MCF 10A (cell line): ENCODE results near the gene CUBN. TPM values are rescaled to one million over a fixed set of nuclear protein-coding genes. Genes with fewer than 3 reads are reported as not detected.

ENCODE experiments used
- BruUV-seq: library from RNA; stranded (reverse); fragments of 400-500 nt; replicated peaks from 2 replicates; lab custom pipeline; 2021; lab: Mats Ljungman, UMichigan
- CTCF ChIA-PET: fragments of 300-600 bp; sonication (Branson Sonifier 250); formaldehyde crosslinking; extraction: SDS; loops from one replicate; lab custom pipeline; 2021; ENCODE audit warnings: antibody characterized with exemption, inconsistent platforms; lab: Yijun Ruan, JAX
- POLR2A ChIA-PET: fragments of 300-600, 350-650 bp; sonication (Branson Sonifier 250); formaldehyde crosslinking; extraction: SDS; loops from one replicate; lab custom pipeline; 2020; ENCODE audit warnings: antibody characterized with exemption, inconsistent platforms; lab: Yijun Ruan, JAX
- DNase-seq: peaks from one replicate; pipeline ENCODE4 v3.0.0-alpha.2; 2018; ENCODE audit not compliant: unreplicated experiment
- H3K27ac Mint-ChIP-seq: one replicate; pipeline ENCODE4 v1.8.0; 2022; ENCODE audit warnings: mild to moderate bottlenecking, low read depth, mixed read lengths; ENCODE audit not compliant: unreplicated experiment
- H3K27me3 Mint-ChIP-seq: one replicate; pipeline ENCODE4 v1.8.0; 2022; ENCODE audit warnings: mixed read lengths; ENCODE audit not compliant: insufficient read depth, unreplicated experiment
- H3K36me3 Mint-ChIP-seq: one replicate; pipeline ENCODE4 v1.8.0; 2022; ENCODE audit warnings: mild to moderate bottlenecking, moderate library complexity, mixed read lengths; ENCODE audit not compliant: insufficient read depth, unreplicated experiment
- H3K4me1 Mint-ChIP-seq: one replicate; pipeline ENCODE4 v1.8.0; 2022; ENCODE audit warnings: mixed read lengths; ENCODE audit not compliant: insufficient read depth, unreplicated experiment
- H3K4me3 Mint-ChIP-seq: one replicate; pipeline ENCODE4 v1.8.0; 2022; ENCODE audit warnings: mild to moderate bottlenecking, moderate library complexity, mixed read lengths; ENCODE audit not compliant: unreplicated experiment
- H3K9me3 Mint-ChIP-seq: one replicate; pipeline ENCODE4 v1.8.0; 2022; ENCODE audit warnings: mixed read lengths; ENCODE audit not compliant: unreplicated experiment
- intact Hi-C: fragments of 100-400 bp; cut with micrococcal nuclease; formaldehyde crosslinking; loops from 2 replicates; pipeline ENCODE4 v1.14.1; 2022
- total RNA-seq: library from RNA; stranded (reverse); gene quantifications from 2 replicates; pipeline ENCODE4 v1.2.3, GENCODE V29; 2022
- TF ChIP-seq, protein P1 (sequence below): fragments of 200-600 bp; IDR thresholded peaks from one replicate; pipeline ENCODE4 v1.8.0; 2022; ENCODE audit warnings: antibody characterized with exemption, mild to moderate bottlenecking; ENCODE audit not compliant: unreplicated experiment

Gene CUBN
- total RNA-seq, 1 experiment from 2014 or later = 1.3 TPM

DNA sequence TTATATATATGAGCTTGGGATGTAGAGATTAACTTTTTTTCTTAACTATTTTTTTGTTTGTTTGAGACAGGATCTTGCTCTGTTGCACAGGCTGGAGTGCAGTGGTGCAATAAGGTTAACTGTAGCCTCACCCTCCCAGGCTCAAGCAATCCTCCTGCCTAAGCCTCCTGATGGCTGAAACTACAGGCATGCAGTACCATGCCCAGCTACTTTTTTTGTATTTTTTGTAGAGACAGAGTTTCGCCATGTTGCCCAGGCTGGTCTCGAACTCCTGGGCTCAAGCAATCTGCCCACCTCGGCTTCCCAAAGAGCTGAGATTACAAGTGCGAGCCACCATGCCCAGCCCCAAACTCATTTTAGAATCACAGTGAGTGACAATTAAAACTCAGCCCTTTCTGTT, 105.2 kb downstream of the CUBN start:
- ChIA-PET POLR2A (no interaction called here), CTCF (interaction anchor here (1.4 kb wide), 1 partner anchor 206 kb away, joined by 4 read pairs; no protein-coding TSS in a partner anchor)
- Mint-ChIP-seq H3K27me3 (no peaks in the 10 kb centered on the region), H3K36me3 (no peaks in the 10 kb centered on the region), H3K27ac (peak overlapping the region; percentile 98), H3K4me3 (no peak overlapping the region), H3K4me1 (peaks cover 28% of the 10 kb centered on the region), H3K9me3 (no peaks in the 10 kb centered on the region)
- DNase-seq = no peak
- no TSS peak for BruUV-seq
- TF ChIP-seq, protein P1, sequence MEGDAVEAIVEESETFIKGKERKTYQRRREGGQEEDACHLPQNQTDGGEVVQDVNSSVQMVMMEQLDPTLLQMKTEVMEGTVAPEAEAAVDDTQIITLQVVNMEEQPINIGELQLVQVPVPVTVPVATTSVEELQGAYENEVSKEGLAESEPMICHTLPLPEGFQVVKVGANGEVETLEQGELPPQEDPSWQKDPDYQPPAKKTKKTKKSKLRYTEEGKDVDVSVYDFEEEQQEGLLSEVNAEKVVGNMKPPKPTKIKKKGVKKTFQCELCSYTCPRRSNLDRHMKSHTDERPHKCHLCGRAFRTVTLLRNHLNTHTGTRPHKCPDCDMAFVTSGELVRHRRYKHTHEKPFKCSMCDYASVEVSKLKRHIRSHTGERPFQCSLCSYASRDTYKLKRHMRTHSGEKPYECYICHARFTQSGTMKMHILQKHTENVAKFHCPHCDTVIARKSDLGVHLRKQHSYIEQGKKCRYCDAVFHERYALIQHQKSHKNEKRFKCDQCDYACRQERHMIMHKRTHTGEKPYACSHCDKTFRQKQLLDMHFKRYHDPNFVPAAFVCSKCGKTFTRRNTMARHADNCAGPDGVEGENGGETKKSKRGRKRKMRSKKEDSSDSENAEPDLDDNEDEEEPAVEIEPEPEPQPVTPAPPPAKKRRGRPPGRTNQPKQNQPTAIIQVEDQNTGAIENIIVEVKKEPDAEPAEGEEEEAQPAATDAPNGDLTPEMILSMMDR = no peak
- intact Hi-C loops = loop anchor here (10.0 kb wide), 1 partner anchor 180 kb away; no protein-coding TSS in a partner anchor

DNA sequence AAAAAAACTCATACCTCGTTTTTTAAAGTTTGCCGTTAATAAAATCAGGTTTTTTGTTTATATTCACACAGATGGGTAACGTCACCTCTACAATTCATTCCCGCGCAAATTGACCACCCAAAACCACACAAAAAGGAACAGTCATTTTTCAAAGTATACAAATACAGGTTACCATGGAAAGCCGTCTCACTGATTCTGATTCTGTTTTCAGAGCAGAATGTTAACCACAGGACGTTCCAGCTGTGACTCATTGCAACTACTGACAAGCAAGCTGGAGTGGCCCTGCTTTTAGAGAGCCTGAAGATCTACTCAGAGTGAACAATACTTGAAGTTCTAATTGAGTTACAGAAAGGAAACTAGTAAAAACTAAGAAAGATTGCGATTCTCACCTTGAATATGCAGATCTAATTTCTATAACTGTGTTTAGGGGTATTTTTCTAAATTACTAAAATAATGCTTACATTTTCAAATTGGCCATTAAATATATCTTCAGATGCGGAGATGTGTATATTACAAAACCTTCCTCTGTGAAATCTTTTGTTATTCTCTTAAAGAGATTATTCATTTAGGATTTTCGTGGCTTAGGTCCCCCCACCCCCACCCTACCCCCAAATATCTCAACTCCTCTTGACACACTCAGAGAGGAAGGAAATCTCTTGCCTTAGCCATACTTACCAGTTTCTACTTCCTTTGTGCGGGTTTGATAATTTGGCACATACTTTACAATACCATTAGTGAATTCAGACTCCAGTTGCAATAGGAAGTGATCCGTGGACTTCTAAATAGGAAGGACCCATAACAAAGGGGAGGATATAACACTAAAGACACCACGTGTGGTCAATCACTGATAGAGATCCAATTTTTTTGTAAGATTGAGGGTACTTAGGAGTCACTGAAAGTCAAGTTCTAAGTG, 106.0 kb downstream of the CUBN start:
- Mint-ChIP-seq H3K4me3 (peak overlapping the region; percentile 67), H3K36me3 (no peaks in the 10 kb centered on the region), H3K27ac (peak overlapping the region; percentile 98), H3K27me3 (no peaks in the 10 kb centered on the region), H3K4me1 (peaks cover 28% of the 10 kb centered on the region), H3K9me3 (no peaks in the 10 kb centered on the region)
- BruUV-seq = TSS peak; percentile 85
- TF ChIP-seq, protein P1 = no peak
- peak; percentile 90 for DNase-seq
- POLR2A ChIA-PET = interaction anchor here (0.6 to 1.2 kb wide), 7 partner anchors 28 to 192 kb away, joined by 3 to 5 read pairs (median 4); partner anchors contain the start of gene TRDMT1
- CTCF ChIA-PET = interaction anchor here (0.7 to 1.4 kb wide), 3 partner anchors 12 to 207 kb away, joined by 4 to 9 read pairs (median 4); no protein-coding TSS in a partner anchor
- intact Hi-C loops = loop anchor here (1.0 to 10.0 kb wide), 4 partner anchors 40 to 205 kb away; partner anchors contain the start of gene VIM

DNA sequence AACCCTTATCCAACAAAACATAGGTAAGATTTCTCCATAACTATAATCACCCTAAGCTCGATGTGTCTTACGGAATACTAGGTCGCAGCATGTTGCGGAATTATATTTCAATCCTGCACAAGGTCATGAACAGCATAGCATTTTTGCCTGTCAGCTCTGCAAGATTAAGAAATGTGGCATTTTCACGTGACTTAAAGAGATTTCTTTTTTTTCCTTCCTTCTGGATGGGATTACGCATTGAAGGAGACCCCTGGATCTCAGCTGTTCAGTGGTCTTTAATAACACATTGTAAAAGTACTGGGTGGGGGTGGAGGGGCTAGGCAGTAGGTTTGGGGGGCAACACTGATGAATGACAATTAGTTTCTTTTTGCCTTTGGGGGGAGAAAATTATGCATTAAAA, 106.7 kb downstream of the CUBN start:
- peak overlapping the region; percentile 98 for H3K27ac Mint-ChIP-seq
- no TSS peak for BruUV-seq
- POLR2A ChIA-PET = interaction anchor here (0.5 to 1.2 kb wide), 10 partner anchors 18 to 1164 kb away, joined by 3 to 5 read pairs (median 3); partner anchors contain the start of gene TRDMT1
- TF ChIP-seq, protein P1 = no peak
- CTCF ChIA-PET = interaction anchor here (0.7 kb wide), 1 partner anchor 11 kb away, joined by 4 read pairs; no protein-coding TSS in a partner anchor
- H3K36me3 Mint-ChIP-seq = no peaks in the 10 kb centered on the region
- peak overlapping the region; percentile 67 for H3K4me3 Mint-ChIP-seq
- intact Hi-C loops = loop anchor here (1.0 to 10.0 kb wide), 4 partner anchors 40 to 205 kb away; partner anchors contain the start of gene VIM
- peaks cover 28% of the 10 kb centered on the region for H3K4me1 Mint-ChIP-seq
- no peaks in the 10 kb centered on the region for H3K27me3 Mint-ChIP-seq
- peak; percentile 58 for DNase-seq
- no peaks in the 10 kb centered on the region for H3K9me3 Mint-ChIP-seq

DNA sequence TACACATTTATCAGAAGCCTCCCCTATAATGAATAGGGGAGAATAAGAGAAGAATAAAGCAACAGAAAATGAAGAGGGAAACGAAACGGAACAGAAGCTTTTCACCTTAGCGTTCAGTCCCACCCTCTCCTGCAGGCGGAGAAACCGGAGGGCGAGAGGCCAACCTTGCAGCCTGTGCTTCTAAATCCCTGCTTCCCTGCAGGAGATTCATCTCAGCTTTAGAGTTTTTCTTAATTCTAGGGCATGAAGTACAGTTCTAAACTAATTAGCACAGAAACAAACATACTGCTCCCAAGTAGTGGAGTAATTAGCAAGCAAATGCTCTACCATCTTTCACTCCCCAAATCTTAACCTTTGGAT, 107.2 kb downstream of the CUBN start:
- no TSS peak for BruUV-seq
- TF ChIP-seq, protein P1 = no peak
- no peak overlapping the region for H3K4me3 Mint-ChIP-seq
- H3K27me3 Mint-ChIP-seq = no peaks in the 10 kb centered on the region
- peak overlapping the region; percentile 98 for H3K27ac Mint-ChIP-seq
- POLR2A ChIA-PET = interaction anchor here (0.5 to 1.2 kb wide), 9 partner anchors 17 to 1164 kb away, joined by 3 to 4 read pairs (median 3); partner anchors contain the start of gene TRDMT1
- CTCF ChIA-PET = interaction anchor here (0.6 kb wide), 2 partner anchors 208 to 1243 kb away, joined by 3 to 4 read pairs; no protein-coding TSS in a partner anchor
- peaks cover 28% of the 10 kb centered on the region for H3K4me1 Mint-ChIP-seq
- DNase-seq = no peak
- H3K36me3 Mint-ChIP-seq = no peaks in the 10 kb centered on the region
- no peaks in the 10 kb centered on the region for H3K9me3 Mint-ChIP-seq
- intact Hi-C loops = loop anchor here (10.0 kb wide), 1 partner anchor 178 kb away; no protein-coding TSS in a partner anchor
